Coronary artery (tissue), 2 donors: ENCODE data around the gene ITPKA.

Experiments
- DNase-seq: peaks from one replicate; pipeline ENCODE4 v3.0.0-alpha.2; 2017; ENCODE audit warnings: low spot score
- H3K27ac ChIP-seq, 2 donors: fragments of 200-600 bp; sonication (generic); one replicate each; pipeline ENCODE4 v1.5.1; 2016 to 2019
- H3K4me3 ChIP-seq: fragments of 200-600 bp; sonication (generic); 2 replicates; pipeline ENCODE4 v1.5.1; 2016; ENCODE audit warnings: mild to moderate bottlenecking, moderate library complexity
- TF ChIP-seq, protein P1 (sequence below): fragments of 200-600 bp; sonication (generic); IDR thresholded peaks from one replicate; pipeline ENCODE4 v1.5.1; 2019; ENCODE audit warnings: antibody characterized with exemption

ITPKA gene

DNA sequence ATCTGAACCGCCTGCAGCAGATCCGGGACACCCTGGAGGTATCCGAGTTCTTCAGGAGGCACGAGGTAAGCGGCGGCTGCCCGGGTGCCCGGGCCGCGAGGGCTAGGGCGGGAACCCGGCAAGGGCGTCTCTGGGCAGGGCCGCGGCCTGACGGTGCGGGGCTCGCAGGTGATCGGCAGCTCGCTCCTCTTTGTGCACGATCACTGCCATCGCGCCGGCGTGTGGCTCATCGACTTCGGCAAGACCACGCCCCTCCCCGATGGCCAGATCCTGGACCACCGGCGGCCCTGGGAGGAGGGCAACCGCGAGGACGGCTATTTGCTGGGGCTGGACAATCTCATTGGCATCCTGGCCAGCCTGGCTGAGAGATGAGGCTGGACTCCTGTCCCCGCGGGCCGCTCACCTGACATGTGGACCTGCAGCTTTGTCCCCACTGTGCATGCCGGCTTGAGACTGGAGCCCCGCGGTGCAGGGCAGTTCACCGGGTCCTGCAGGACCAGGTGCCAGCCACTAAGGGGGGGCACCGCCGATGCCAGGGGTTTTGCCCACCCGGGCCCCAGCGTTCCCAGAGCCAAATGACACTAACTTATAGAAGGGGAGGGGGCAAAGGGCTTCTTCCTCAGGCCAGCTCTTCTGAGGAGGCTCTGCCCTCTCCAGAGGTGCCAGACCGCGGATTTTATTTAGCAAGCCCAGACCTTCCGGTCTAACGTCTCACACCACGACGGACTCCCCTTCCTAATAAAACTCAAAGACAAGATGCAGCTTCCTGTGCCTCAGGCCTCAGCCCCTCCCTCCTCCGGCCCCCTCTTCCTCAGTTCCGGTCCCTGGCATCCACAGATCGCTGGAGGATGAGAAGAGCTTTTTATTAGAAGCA, 9.4 kb downstream of the ITPKA start:
- Histone ChIP-seq H3K4me3 (peak overlapping the region; percentile 60), H3K27ac (no peak overlapping the region)
- TF ChIP-seq, protein P1, sequence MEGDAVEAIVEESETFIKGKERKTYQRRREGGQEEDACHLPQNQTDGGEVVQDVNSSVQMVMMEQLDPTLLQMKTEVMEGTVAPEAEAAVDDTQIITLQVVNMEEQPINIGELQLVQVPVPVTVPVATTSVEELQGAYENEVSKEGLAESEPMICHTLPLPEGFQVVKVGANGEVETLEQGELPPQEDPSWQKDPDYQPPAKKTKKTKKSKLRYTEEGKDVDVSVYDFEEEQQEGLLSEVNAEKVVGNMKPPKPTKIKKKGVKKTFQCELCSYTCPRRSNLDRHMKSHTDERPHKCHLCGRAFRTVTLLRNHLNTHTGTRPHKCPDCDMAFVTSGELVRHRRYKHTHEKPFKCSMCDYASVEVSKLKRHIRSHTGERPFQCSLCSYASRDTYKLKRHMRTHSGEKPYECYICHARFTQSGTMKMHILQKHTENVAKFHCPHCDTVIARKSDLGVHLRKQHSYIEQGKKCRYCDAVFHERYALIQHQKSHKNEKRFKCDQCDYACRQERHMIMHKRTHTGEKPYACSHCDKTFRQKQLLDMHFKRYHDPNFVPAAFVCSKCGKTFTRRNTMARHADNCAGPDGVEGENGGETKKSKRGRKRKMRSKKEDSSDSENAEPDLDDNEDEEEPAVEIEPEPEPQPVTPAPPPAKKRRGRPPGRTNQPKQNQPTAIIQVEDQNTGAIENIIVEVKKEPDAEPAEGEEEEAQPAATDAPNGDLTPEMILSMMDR: no peak
- no peak for DNase-seq

DNA sequence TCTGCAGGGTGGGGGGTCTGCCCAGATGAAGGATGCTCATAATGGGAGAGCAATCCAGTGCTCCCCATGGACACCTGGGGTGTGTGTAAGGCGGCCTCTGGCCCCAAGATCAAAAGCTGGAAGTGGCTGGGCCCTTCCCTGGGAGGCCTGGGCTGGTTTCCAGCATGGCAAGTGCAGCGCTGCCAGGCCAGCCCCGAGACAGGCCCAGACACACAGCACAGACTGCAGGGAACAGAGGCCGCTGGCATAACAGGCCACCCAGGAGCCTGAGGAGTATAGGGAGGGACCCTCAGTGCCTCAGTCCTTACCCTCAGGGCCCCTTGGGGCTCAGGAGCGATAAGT, 10.0 kb downstream of the ITPKA start:
- Histone ChIP-seq H3K4me3 (no peak overlapping the region), H3K27ac (no peak overlapping the region)
- TF ChIP-seq, protein P1: no peak
- DNase-seq: no peak

DNA sequence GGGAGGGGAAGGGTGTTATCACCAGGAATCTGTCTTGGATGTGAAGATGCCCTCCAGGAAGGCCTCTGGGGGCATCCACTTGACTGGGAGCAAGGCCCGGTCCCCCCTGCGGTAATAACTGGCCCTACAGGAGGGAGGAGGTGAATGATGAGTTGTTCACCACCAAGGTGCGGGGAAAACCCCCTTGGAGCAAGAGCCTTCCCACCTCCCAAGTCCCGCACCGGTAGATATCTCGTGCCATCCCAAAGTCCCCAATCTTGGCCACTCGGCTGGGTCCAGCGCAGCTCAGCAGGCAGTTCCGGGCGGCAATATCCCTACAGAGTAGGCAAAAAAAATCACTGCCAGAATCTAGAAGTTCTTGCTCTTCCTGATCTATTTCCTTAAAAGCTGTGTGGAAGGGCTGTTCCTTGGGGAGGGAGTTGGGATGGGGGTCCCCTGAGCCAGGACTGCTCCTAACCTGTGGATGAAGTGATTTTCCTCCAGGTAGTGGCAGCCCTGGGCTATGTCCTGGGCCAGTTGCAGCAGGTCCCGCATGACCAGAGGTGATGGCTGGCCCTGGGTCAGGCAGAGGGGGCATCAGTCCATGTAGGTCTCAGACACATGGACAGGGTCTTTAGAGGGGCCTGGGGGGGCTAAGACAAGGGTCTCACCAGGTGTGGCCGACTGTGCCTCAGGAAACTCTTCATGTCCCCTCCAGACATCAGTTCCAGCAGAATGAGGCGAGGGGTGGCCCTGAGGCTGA, 11.2 kb downstream of the ITPKA start:
- no peak overlapping the region for H3K27ac ChIP-seq
- TF ChIP-seq, protein P1: no peak
- no peak for DNase-seq
- no peak overlapping the region for H3K4me3 ChIP-seq

DNA sequence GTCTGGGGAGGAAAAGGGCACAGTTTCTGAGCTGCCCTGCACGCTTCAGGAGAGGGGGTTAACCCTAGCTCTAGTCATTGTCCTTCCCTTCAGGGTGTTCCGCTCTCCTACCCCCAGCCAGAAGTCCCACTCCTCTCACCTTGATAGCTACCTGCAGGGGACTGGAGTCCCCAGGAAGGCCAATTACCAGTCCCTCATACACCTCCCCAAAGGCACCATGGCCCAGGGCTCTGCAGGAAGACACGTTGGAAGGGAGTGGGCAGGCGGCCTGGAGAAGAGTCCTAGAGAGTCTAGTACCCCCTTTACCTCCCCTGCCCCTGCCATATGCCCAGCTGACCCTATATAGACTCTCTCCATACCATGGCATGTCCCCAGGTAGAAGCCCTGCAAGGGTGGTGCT, 12.1 kb downstream of the ITPKA start:
- TF ChIP-seq, protein P1: no peak
- no peak overlapping the region for H3K27ac ChIP-seq

DNA sequence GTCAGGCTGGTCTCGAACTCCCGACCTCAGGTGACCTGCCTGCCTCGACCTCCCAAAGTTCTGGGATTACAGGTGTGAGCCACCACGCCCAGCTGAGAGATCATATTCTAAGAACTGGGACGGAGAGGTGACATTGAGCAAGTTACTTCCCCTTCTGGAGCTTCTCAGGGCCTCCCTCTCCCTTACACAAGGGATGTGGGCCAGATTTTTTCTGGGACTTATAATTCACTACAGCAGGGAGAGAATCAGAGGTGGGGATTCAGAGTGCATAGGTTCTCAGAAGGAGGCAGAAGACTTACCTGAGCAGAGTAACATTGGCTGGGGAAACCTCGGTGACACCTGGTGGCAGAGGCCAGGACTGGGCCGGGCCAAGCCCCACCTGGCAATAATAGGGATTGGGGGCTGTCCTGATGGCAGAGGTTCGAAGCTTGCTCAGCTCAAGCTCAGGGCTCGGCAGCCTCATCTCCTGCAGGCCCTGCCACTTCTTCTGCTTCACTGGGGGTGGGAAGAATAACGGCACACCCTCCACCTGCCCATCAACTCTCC, 13.2 kb downstream of the ITPKA start:
- H3K27ac ChIP-seq: no peak overlapping the region
- TF ChIP-seq, protein P1: no peak
- DNase-seq: no peak
- no peak overlapping the region for H3K4me3 ChIP-seq

More for the DNA sequence above, 12.1 kb downstream of the ITPKA start:
- H3K4me3 ChIP-seq: no peak overlapping the region
- no peak for DNase-seq

DNA sequence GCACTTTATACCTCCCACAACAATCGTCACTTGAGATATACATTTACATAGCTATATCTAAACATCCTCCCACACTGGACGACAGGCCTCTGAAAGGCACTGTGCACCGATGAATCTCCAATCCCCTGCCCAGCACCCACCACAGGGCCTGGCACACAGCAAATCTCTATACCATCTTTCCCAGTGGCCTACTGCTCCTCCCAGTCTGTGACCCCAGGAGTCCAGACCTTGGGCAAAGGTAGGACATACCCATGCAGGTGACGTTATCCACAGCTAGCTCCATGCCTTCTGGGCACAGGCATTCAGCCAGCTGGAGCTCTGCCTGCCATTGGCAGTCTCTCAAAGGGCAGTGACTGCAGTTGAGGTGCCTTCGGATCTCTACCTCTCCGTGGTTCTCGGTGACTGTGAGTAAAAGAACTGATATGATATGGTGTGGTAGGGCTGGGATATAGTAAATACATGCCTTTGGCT, 14.2 kb downstream of the ITPKA start:
- no peak overlapping the region for H3K27ac ChIP-seq
- TF ChIP-seq, protein P1: no peak
- no peak overlapping the region for H3K4me3 ChIP-seq
- DNase-seq: no peak
